Gastroesophageal sphincter (tissue), 4 donors: ENCODE data around the gene ADAMTS17. TPM values are rescaled to one million over a fixed set of nuclear protein-coding genes. Genes with fewer than 3 reads are reported as not detected.

Experiments used
- ATAC-seq: fragments of 150-250 bp; one replicate; pipeline ENCODE4 v1.9.1; 2016; ENCODE audit warnings: mild to moderate bottlenecking, moderate library complexity
- H3K27ac ChIP-seq, 4 donors: fragments of 200-600 bp; sonication (generic) in 3 of 4; 1 replicate in 3 of 4; 2 replicates in 1 of 4; pipeline ENCODE4 v1.5.1; 2016 to 2019
- H3K27me3 ChIP-seq: fragments of 200-600 bp; sonication (generic); one replicate; pipeline ENCODE4 v1.5.1; 2019
- H3K36me3 ChIP-seq, 2 donors: fragments of 200-600 bp; sonication (generic); one replicate each; pipeline ENCODE4 v1.5.1; 2019; ENCODE audit warnings: control low read depth in 1 of 2
- H3K4me1 ChIP-seq, 3 donors: fragments of 200-600 bp; sonication (generic); 1 replicate in 2 of 3; 2 replicates in 1 of 3; pipeline ENCODE4 v1.5.1; 2016 to 2019; ENCODE audit warnings: control low read depth in 2 of 3
- H3K4me3 ChIP-seq, 2 donors: fragments of 200-600 bp; sonication (generic); one replicate each; pipeline ENCODE4 v1.5.1; 2019; ENCODE audit warnings: mild to moderate bottlenecking in 1 of 2, moderate library complexity in 1 of 2
- H3K9me3 ChIP-seq, 3 donors: fragments of 200-600 bp; sonication (generic); one replicate each; pipeline ENCODE4 v1.5.1; 2017 to 2019; ENCODE audit warnings: control low read depth in 2 of 3
- CTCF ChIP-seq, 4 experiments: fragments of 200-600 bp in 2 of 4; fragments of 450-650 bp in 2 of 4; sonication (generic) in 1 of 4; IDR thresholded peaks; one replicate each; pipeline ENCODE4 v1.5.1; 2017 to 2019; ENCODE audit warnings: antibody characterized with exemption in 4 of 4, mild to moderate bottlenecking in 2 of 4, moderate library complexity in 2 of 4
- EP300 ChIP-seq: sonication (generic); formaldehyde crosslinking; IDR thresholded peaks from one replicate; pipeline ENCODE4 v1.6.1; 2017; ENCODE audit warnings: antibody characterized with exemption, mild to moderate bottlenecking
- POLR2A ChIP-seq, 2 donors: fragments of 450-650 bp; IDR thresholded peaks; one replicate each; pipeline ENCODE4 v1.6.1; 2017; ENCODE audit warnings: antibody characterized with exemption in 2 of 2, mild to moderate bottlenecking in 2 of 2, moderate library complexity in 1 of 2
- POLR2AphosphoS5 ChIP-seq: sonication (generic); formaldehyde crosslinking; IDR thresholded peaks from one replicate; pipeline ENCODE4 v1.6.1; 2017; ENCODE audit warnings: antibody characterized with exemption
- WGBS, 2 donors: methylation state at CpG; one replicate each; pipeline ENCODE4 v1.1.5; 2018; ENCODE audit warnings: low coverage in 1 of 2; 5-methylcytosine and 5-hydroxymethylcytosine counted together
- total RNA-seq, 4 donors: library from RNA; depleted of rRNA; stranded (reverse); fragments of >200 nt; gene quantifications; one replicate each; pipeline ENCODE4 v1.1.0, GENCODE V29; 2016

The ADAMTS17 gene
- total RNA-seq, 4 donors from 2014 or later, result 4.9 to 14.0 (median 11.3) TPM

- ATAC-seq, result no peak
- WGBS, 2 donors, result 92 to 100% methylated on average over 1 to 4 of the region's 5 CpGs
- TF ChIP-seq CTCF (IDR thresholded peaks at IDR 0.05), result no peak
- TF ChIP-seq POLR2A (IDR thresholded peaks at IDR 0.05), result no peak
- no peak for TF ChIP-seq EP300
- TF ChIP-seq POLR2AphosphoS5, result no peak
- Histone ChIP-seq H3K27ac (no peak overlapping the region), H3K36me3 (peaks cover 0 to 4% of the 10 kb centered on the region in 2 donors), H3K4me1 (no peaks in the 10 kb centered on the region), H3K4me3 (no peak overlapping the region), H3K9me3 (no peaks in the 10 kb centered on the region), H3K27me3 (no peaks in the 10 kb centered on the region)
Observed at GRCh38 chr15:100248236-100248635, 93.5 kb downstream of the ADAMTS17 start.

GRCh38 chr15:100247228-100248225 lies 94.2 kb downstream of the ADAMTS17 start:
- H3K4me1 ChIP-seq, result no peaks in the 10 kb centered on the region
- H3K36me3 ChIP-seq, result peaks cover 0 to 4% of the 10 kb centered on the region in 2 donors
- H3K27me3 ChIP-seq, result no peaks in the 10 kb centered on the region
- ATAC-seq, result no peak
- H3K4me3 ChIP-seq, result no peak overlapping the region
- TF ChIP-seq CTCF (IDR thresholded peaks at IDR 0.05) (no peak), POLR2A (IDR thresholded peaks at IDR 0.05) (no peak), POLR2AphosphoS5 (no peak), EP300 (no peak)
- WGBS, 2 donors, result 80 to 84% methylated on average over 9 to 13 of the region's 21 CpGs
- H3K9me3 ChIP-seq, result no peaks in the 10 kb centered on the region
- H3K27ac ChIP-seq, result no peak overlapping the region

- TF ChIP-seq POLR2AphosphoS5 (no peak), EP300 (no peak), CTCF (IDR thresholded peaks at IDR 0.05) (no peak), POLR2A (IDR thresholded peaks at IDR 0.05) (no peak)
- no peaks in the 10 kb centered on the region for H3K27me3 ChIP-seq
- H3K27ac ChIP-seq, result no peak overlapping the region
- no peaks in the 10 kb centered on the region for H3K4me1 ChIP-seq
- peaks cover 0 to 4% of the 10 kb centered on the region in 2 donors for H3K36me3 ChIP-seq
- WGBS, 2 donors, result 81 to 83% methylated on average over 8 to 11 of the region's 11 CpGs
- H3K9me3 ChIP-seq, result no peaks in the 10 kb centered on the region
- no peak overlapping the region for H3K4me3 ChIP-seq
- no peak for ATAC-seq
Observed at GRCh38 chr15:100245855-100246254, 95.9 kb downstream of the ADAMTS17 start.

GRCh38 chr15:100245487-100245820 lies 96.3 kb downstream of the ADAMTS17 start:
- WGBS, 2 donors, result 81% methylated on average over 2 of the region's 2 CpGs; no CpG with 5 or more reads in 1 of the 2 donors
- H3K36me3 ChIP-seq, result peaks cover 0 to 4% of the 10 kb centered on the region in 2 donors
- H3K27me3 ChIP-seq, result no peaks in the 10 kb centered on the region
- no peaks in the 10 kb centered on the region for H3K4me1 ChIP-seq
- no peak for ATAC-seq
- H3K9me3 ChIP-seq, result no peaks in the 10 kb centered on the region
- TF ChIP-seq EP300 (no peak), POLR2AphosphoS5 (no peak), CTCF (IDR thresholded peaks at IDR 0.05) (no peak), POLR2A (IDR thresholded peaks at IDR 0.05) (no peak)
- H3K4me3 ChIP-seq, result no peak overlapping the region
- H3K27ac ChIP-seq, result no peak overlapping the region
